GM19455 (cell line): ENCODE results near the gene KCNN3.
"Not testable (repeated sequence)": the region's sequence is repeated elsewhere in the genome, so short reads cannot be mapped to it uniquely, and the experiment has no call there.

Experiments used
- ATAC-seq: cut with Tn5 transposase; IDR thresholded peaks from one replicate; pipeline ENCODE4 v1.9.1; 2021; ENCODE audit not compliant: unreplicated experiment

Gene KCNN3

GRCh38 chr1:154711416-154711815, 158.7 kb downstream of the KCNN3 start:
- ATAC-seq, result no peak

- no peak for ATAC-seq
Observed at GRCh38 chr1:154710106-154710505, 160.0 kb downstream of the KCNN3 start.

- no peak for ATAC-seq
Observed at GRCh38 chr1:154707901-154708463, 162.1 kb downstream of the KCNN3 start.

- ATAC-seq, result no peak
Observed at GRCh38 chr1:154706851-154707250, 163.2 kb downstream of the KCNN3 start.

- ATAC-seq, result no peak
Observed at GRCh38 chr1:154705544-154705943, 164.5 kb downstream of the KCNN3 start.

- ATAC-seq, result no peak
Observed at GRCh38 chr1:154703170-154703569, 166.9 kb downstream of the KCNN3 start.

GRCh38 chr1:154698320-154699096, 171.6 kb downstream of the KCNN3 start:
- no peak for ATAC-seq

- ATAC-seq, result no peak
Observed at GRCh38 chr1:154697710-154698109, 172.4 kb downstream of the KCNN3 start.

GRCh38 chr1:154696456-154696855, 173.6 kb downstream of the KCNN3 start:
- ATAC-seq, result no peak

GRCh38 chr1:154695985-154696384, 174.1 kb downstream of the KCNN3 start:
- ATAC-seq, result no peak

- ATAC-seq, result no peak
Observed at GRCh38 chr1:154694995-154695394, 175.1 kb downstream of the KCNN3 start.

GRCh38 chr1:154689083-154689482, 181.0 kb downstream of the KCNN3 start:
- no peak for ATAC-seq

- no peak for ATAC-seq
Observed at GRCh38 chr1:154686507-154686906, 183.6 kb downstream of the KCNN3 start.

GRCh38 chr1:154683820-154684219, 186.3 kb downstream of the KCNN3 start:
- no peak for ATAC-seq

- no peak for ATAC-seq
Observed at GRCh38 chr1:154682254-154682653, 187.8 kb downstream of the KCNN3 start.

GRCh38 chr1:154677844-154678243, 192.2 kb downstream of the KCNN3 start:
- ATAC-seq, result not testable (repeated sequence)

GRCh38 chr1:154676847-154677246, 193.2 kb downstream of the KCNN3 start:
- not testable (repeated sequence) for ATAC-seq

GRCh38 chr1:154674456-154674855, 195.6 kb downstream of the KCNN3 start:
- not testable (repeated sequence) for ATAC-seq

- ATAC-seq, result not testable (repeated sequence)
Observed at GRCh38 chr1:154672245-154672644, 197.8 kb downstream of the KCNN3 start.

- ATAC-seq, result not testable (repeated sequence)
Observed at GRCh38 chr1:154671412-154671811, 198.7 kb downstream of the KCNN3 start.

- not testable (repeated sequence) for ATAC-seq
Observed at GRCh38 chr1:154670310-154671270, 199.5 kb downstream of the KCNN3 start.
